Left renal cortex interstitium (tissue), 4 donors: ENCODE measurements around the gene KCNJ14. TPM values are rescaled to one million over a fixed set of nuclear protein-coding genes. Genes with fewer than 3 reads are reported as not detected.
A peak's percentile ranks its signal among the peaks of the same experiment; 100 is the strongest.

Experiments used
- DNase-seq, 4 donors: peaks; one replicate each; pipeline ENCODE4 v3.0.0-alpha.2; 2013; ENCODE audit warnings: low read depth in 4 of 4, low spot score in 2 of 4, missing footprints in 1 of 4
- polyA plus RNA-seq, 4 donors: library from polyadenylated mRNA; unstranded; fragments of 120-200 nt; gene quantifications; one replicate each; pipeline ENCODE4 v1.2.1, GENCODE V29; 2013; ENCODE audit not compliant: insufficient read length in 4 of 4

KCNJ14 gene
- polyA plus RNA-seq, 4 donors = 0.40 to 1.2 (median 0.85) TPM

DNA sequence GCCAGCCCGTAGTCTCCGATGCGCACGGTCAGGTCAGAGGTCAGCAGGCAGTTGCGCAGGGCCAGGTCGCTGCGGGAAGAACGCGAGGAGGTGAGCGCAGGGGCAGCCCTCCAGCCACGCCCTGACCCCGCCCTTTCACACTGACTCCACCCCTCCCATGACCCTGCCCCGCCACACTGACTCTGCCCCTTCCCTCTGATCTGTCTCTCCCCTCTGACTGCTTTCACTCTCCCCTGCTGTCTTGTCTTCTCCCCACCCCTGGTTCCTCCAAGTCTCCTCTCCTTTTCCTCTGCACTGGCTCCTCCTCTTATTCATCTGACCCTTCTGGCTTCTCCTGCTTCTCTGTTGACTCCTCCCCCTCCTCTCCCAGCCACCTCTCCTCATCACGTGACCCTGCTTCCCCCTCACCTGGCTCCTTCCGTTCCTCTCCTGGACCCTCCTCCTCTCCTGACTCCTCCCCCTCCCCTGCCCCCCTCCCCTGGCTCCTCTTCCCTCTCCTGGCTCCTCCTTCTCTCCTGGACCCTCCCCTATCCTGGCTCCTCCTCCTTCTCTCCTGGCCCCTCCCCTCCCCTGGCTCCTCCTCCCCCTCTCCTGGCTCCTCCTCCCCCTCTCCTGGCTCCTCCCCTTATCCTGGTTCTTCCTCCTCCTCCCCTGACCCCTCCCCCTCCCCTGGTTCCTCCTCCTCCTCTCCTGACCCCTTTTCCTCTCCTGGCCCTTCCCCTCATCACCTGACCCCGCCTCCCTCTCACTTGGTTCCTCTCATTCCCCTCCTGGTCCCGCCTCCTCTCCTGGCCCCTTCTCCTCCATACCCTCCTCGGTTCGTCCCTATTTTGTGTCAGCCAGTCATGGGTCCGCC is 46.3 kb downstream of the KCNJ14 start:
- peak in 1 of 4 donors; percentile 85 for DNase-seq

DNA sequence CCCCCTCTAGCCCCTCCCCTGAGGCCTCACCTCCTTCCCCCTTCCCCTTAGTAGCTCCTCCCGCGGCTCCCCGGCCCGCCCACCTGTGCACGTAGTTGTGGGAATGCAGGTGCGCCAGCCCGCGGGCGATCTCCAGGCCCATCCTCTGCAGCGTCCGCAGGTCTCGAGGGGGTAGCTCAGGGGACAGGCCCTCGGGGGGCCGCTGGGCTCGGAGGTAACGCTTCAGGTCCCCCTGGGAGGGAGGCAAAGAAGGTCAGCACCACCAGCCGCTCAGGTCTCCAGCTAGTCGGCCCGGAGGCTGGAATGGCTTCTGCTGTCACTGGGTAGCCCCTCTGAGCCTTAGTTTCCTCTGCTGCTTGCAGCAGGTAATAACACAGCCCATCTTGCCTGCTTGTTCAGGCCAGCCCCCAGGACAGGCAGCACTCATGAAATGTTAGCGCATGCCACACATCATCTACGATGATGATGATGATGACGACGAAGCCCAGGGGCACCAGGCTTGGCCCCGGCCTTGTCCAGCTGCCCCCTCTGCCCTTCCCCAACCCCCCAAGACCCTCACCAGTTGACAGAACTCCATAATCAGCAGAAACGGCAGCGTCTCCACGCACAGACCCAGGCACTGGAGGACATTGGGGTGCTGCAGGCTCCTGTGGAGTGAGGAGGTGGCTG is 47.1 kb downstream of the KCNJ14 start:
- DNase-seq = no peak

DNA sequence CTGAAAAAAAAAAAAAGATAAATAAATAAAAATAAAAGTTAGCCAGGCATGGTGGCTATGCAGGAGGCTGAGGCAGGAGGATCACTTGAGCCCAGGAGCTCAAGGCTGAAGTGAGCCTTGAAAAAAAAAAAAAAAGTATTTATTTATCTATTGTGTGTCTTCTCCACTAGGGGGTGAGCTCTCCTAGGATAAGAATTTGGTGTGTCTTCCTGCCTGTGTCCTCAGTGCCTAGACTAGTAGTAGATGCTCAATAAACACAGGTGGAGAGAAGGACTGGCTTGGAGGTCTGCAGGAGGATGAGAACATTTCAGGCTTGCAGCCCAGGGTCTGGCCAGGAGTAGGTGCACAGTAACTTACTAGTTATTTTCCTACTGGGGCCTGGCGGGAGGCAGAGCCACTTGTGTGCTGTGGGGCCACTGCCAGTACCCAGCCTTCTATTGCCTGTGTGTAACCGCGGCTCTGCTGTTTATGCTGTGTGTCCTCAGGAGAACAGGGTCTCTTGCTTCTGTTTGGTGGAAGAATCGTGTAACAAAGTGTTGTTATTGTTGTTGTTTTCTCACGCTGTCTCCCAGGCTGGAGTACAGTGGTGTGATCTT is 50.9 kb downstream of the KCNJ14 start:
- DNase-seq = no peak

DNA sequence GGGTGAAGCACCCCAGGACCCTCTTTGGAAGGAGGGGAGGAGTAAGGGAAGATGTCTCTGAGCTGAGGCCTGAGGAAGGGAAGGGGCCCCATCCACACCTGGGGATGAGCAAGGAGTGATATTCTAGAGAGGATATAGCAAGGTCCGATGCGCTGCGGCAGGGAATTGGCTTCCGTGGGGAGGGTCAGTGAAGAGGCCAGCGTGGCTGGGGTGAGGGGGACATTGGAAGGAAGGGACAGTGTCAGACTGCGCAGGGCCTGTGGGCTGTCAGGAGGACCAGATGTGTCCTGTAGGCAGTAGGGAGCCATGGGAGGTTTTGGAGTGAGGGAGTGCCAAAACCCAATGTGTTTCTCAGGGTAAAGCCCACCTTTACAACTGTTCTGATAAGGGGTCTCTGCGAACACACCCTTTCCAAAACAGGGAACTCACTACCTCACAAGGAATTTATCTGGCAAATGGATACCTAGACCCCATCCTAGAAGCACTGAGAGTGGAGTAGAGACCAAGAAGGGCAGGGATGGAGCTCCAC is 52.6 kb downstream of the KCNJ14 start:
- DNase-seq = no peak

DNA sequence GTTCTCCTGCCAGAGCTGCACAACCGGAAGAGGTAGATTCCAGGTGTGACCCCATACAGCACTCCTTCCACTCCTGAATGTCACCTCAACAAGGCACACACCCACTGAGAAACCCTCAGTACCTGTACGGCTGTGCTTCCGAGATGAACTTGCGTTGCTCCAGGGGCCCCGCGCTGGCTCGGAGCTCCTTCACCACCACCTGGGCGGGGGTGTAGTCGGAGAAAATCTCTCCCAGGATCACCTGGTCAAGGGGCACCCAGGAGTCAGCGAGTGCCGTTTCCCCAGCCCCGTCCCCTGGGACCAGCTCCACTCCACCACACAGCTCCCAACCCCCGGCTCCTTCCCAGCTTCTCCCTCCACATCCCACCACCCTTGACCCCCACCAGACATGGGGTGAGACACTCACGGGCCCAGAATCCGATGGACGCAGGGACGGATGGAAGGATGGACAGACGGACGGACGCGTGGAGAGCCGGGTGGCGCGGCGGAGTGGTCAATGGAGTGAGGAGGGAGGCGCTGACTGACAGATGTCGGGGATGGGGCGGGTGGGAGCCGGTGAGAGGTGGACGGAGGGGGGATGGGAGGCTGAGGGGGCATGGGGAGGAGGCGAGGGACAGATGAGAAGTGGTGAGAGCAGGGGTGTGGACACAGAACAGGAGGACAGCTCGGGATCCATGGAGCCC is 53.5 kb downstream of the KCNJ14 start:
- no peak for DNase-seq

DNA sequence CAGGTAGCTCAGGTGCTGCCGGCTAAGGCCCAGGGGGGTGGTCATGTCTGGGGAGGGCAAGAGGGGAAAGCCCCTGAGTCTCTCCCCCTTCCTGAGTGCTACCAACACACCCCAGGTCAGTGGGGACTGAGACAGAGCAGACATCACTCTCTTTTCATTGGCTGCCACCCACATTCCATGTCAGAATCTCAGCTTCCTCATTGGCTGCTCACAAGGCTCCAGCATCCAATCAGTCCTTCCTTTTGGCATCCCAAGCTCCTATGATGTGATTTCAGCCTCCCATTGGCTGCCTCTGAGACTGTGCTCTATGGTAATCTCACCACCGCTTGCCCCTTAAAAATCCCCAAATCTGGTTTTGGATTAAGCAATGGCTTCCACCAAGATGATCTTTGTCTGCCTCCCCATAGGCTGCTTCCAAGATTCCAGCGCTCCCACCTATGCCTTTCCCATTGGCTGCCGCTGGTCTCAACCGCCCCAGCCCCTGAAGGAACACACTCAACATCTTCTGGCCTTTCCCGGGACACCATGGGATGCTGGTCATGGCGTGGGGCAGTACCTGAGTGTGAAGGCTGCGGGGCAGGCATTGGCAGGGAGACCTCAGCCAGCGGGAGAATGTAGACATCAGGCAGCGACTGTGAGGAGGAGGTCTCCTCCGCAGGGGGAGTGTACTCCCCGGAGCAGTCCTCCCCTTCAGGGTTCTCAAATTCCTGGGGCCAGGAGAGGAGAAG is 54.3 kb downstream of the KCNJ14 start:
- no peak for DNase-seq

DNA sequence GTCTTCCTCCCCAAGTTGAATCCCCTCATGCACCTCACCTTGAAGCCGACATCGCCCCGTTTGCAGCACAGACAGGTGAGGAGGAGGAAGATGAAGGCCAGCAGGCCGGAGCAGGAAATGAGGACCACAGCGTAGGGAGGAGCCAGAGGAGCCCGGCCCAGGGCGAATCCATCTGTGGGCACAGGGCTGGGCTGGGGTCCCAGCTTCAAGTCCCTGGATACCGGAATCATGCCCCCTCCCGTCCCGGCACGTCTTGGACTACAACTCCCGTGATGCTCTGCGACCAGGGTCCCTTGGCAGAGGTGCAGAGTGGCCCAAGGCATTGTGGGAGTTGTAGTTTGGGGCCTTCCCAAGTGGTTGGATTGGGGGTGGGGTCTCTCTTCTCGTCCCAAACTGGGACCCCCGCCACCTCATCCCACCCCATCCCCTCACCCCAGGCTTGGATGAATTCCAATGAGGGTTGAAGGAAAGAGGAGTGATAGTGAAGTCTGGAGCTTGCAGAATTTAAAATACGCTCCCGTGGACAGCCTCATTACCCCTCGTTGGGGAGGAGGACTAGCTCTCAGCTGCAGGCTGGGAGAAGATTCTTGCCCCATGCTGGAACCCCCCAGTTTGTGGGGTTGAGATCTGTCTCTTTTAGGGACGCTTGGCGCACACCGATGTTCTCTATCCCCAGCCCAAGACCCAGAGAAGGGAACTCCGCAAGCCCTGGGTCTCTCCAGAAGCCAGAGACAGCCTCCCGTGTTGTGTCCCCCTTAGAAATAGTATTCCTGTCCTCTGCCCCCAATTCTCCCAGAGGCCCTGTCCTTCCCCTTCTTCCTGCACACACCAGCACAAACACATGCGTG is 55.3 kb downstream of the KCNJ14 start:
- no peak for DNase-seq

DNA sequence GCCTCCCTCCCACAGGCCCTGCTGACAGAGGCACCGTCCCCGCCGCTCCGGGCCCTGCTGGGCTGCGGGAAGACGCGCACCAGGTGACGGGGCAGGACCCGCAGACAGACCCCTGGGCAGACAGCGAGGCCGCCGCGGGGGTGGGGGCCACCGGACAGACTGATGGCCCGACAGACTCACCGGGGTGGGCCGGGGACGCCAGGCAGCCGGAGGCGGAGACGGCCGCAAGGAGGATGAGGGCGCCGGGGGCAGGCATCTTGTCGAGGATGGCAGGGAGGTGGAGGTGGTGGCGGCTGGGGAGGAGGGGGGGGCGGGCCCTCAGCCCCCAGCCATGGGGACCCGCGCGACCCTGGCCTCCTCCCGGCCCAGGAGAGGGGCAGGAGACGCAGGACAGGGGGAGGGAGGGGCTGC is 56.0 kb downstream of the KCNJ14 start:
- DNase-seq = no peak

DNA sequence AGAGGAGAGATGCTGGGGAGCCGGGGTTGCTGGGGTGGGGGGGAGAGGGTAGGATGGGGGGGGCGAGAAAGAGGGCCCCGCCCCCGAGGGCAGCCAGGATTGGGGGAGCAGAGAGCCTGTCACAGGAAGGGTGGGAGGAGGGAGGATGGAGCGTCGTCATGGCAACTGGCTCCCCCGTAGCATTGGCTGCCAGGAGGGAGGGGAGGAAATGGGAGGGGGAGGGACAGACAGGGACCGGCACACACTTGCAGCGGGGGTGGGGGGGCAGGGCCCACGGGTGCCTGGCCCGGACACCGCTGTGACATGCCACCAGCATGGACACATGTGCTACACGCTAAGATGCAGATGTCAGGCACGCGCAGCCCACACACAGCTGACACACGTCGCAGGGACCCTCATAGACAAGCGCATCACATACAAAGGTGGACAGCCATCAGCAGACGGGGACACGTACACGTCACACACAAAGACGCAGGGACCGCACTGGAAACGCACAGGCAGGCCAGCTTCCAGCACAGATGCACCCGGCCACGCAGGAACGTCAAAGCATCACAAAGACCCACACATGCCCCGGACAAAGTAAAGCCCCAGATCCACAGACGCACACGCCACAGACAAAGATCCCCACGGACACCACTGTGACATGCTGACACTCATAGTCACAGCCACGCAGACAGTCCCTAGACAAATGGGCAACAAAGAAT is 56.6 kb downstream of the KCNJ14 start, which contains the start of gene LMTK3:
LMTK3 (minus strand) TSS at position 36 of the 704 bp plus-strand sequence. CDS start 259 bp downstream, outside the sequence.
- DNase-seq = no peak

DNA sequence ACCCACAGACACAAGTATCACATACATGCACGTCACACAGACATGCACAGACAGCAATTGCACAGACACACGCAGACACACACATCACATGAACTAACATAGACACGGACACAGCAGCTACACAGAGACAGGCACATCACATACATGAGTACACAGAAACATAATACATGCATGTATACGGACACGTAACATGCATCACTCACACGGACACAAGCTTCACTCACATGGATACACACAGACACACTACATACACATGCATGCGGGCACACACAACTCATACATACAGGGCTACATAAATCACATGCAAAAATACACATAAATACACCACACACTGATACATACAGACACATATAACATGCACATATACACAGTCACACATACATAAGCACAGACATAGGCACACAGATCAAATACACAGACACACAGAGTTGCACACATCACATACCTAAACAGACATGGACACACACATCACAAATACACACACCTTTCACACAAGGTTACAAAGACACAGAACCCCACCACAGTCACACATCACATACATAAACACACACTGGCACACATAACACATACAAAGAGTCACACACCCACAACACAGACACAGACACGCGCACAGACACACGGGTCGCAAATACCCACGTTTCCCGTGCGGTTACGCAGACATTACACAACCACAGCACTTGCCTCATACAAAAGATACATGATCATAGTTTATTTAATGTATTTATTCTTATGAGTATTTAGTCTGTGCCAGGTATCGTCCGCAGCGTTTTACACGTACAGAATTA is 57.3 kb downstream of the KCNJ14 start:
- no peak for DNase-seq

DNA sequence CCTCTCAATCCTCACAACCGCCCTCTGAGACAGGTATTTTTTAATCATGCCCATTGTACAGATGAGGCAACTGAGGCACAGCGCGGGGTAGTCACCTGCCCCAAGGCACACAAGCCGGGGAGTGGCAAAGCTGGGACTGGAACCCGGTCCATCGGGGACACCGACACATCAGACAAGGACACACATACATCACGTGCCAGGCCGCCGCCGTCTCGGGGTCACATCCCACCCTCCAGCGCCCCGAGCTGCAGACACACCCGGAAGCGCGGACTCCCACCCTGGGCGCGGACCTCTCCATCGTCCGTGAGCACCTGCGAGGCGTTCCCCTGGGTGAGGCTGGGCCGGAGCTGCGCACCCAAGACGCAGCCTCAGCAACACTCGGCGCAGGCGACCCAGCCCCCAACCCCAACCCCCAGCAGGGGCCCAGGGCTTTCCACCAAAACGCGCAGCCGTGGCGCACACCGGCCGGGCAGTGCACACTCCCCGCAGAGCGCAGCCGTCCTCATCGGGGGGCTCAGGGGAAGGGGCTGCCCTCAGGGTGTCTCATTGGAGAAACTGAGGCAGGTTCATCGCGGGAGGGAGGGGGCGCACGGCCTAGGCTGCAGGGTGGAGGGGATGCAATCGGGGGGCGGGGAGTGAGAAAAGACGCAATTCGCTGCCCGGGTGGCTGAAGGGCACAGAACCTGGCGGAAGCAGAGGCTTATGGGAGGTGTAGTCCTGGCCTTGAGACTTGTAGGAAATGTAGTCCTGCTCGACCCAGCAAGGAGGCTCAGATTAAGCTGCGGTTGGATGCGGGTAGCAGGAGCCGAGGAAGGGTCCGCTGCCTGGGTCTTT is 58.1 kb downstream of the KCNJ14 start:
- peak in 1 of 4 donors; percentile 66 for DNase-seq

DNA sequence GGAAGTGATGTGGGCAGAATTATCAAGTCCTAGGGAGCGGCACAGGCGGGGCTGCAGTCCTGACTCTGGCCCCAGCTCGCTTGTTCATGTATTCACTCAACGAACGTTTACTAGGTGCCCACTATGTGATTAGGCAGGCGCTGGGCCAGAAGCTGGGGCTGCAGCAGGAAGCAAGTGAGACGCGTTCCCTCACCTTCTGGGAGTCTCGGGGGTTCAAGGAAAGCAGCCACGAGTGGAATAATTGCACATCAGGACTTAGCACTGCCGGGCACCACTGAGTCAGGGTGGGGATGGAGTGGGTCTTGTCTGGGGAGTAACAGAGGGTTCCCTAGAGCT is 58.7 kb downstream of the KCNJ14 start:
- DNase-seq = no peak

DNA sequence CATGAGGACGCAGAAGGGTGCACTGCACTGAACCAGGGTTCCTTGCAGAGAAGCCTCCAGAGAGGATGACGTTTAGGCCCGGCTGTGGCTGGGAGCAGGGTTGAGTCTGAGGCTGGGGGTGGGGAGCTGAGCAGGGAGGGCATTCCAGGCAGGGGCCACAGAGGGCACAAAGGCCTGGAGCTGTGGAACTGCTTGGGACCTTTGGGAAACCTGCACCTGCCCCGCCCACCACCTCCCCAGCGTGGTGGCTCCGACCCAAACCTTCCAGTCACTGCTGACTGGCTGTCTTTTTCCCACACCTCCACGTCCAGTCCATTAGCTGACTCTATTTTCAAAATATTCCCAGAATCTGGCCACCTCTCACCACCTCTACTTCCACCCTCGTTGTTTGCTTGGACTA is 61.2 kb downstream of the KCNJ14 start:
- no peak for DNase-seq
